Left ventricle myocardium inferior (tissue), 1 donor: ENCODE measurements around the gene KDM6B. TPM values are rescaled to one million over a fixed set of nuclear protein-coding genes. Genes with fewer than 3 reads are reported as not detected.

Experiments
- DNase-seq: peaks from one replicate; pipeline ENCODE4 v3.0.0-alpha.2; 2020
- H3K27ac ChIP-seq: fragments of 200-600 bp; replicated peaks from 2 replicates; pipeline ENCODE4 v1.8.0; 2021
- H3K27me3 ChIP-seq: fragments of 200-600 bp; 2 replicates; pipeline ENCODE4 v1.8.0; 2021; ENCODE audit warnings: low read depth
- H3K36me3 ChIP-seq: fragments of 200-600 bp; 2 replicates; pipeline ENCODE4 v1.8.0; 2021
- H3K4me1 ChIP-seq: fragments of 200-600 bp; 2 replicates; pipeline ENCODE4 v1.8.0; 2021
- H3K4me3 ChIP-seq: fragments of 200-600 bp; 2 replicates; pipeline ENCODE4 v1.8.0; 2021; ENCODE audit warnings: mild to moderate bottlenecking, moderate library complexity
- H3K9me3 ChIP-seq: fragments of 200-600 bp; replicated peaks from 2 replicates; pipeline ENCODE4 v1.8.0; 2021
- intact Hi-C: fragments of 100-400 bp; cut with micrococcal nuclease; formaldehyde crosslinking; loops from one replicate; pipeline ENCODE4 v1.11.0; 2022
- total RNA-seq: library from RNA; stranded (reverse); fragmentation: NEBNext Ultra II Directional; extraction: Animal tissue kit (Norgen Biotek cat#: 25700); gene quantifications from one replicate; pipeline ENCODE4 v1.2.1, GENCODE V29; 2021
- TF ChIP-seq, protein P1 (sequence below): fragments of 200-600 bp; IDR thresholded peaks from 2 replicates; pipeline ENCODE4 v1.8.0; 2021; ENCODE audit warnings: antibody characterized with exemption, mild to moderate bottlenecking, borderline replicate concordance
- donor health status: DM: no; HTN: yes; CAD: no; lungs with severe emphysema.

Gene KDM6B
- total RNA-seq, 1 donor from 2014 or later = 23.3 TPM

DNA sequence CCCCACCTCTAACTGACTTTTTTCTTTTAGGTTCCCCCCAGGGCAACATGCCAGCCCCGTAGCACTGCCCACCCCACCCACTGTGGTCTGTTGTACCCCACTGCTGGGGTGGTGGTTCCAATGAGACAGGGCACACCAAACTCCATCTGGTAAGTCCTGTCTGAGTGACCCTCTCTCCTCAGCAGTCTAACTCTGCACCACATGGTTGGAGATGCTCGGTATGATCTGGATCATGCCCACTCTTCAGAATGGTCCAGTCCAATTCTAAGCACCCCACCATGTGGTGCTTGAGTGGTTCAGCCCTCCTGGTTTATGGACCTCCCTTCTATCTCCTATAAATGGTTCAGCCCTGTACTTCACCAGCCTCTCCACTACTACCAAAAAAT, 5.9 kb downstream of the KDM6B start:
- Histone ChIP-seq H3K27ac (peak overlapping the region; percentile 45), H3K4me1 (peaks cover 92% of the 10 kb centered on the region)
- TF ChIP-seq, protein P1, sequence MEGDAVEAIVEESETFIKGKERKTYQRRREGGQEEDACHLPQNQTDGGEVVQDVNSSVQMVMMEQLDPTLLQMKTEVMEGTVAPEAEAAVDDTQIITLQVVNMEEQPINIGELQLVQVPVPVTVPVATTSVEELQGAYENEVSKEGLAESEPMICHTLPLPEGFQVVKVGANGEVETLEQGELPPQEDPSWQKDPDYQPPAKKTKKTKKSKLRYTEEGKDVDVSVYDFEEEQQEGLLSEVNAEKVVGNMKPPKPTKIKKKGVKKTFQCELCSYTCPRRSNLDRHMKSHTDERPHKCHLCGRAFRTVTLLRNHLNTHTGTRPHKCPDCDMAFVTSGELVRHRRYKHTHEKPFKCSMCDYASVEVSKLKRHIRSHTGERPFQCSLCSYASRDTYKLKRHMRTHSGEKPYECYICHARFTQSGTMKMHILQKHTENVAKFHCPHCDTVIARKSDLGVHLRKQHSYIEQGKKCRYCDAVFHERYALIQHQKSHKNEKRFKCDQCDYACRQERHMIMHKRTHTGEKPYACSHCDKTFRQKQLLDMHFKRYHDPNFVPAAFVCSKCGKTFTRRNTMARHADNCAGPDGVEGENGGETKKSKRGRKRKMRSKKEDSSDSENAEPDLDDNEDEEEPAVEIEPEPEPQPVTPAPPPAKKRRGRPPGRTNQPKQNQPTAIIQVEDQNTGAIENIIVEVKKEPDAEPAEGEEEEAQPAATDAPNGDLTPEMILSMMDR = no peak

GRCh38 chr17:7840441-7840840, 6.4 kb downstream of the KDM6B start:
- no peak for DNase-seq
- intact Hi-C loops = no loop called here
- Histone ChIP-seq H3K36me3 (peaks cover 1% of the 10 kb centered on the region), H3K4me1 (peaks cover 93% of the 10 kb centered on the region), H3K27me3 (no peaks in the 10 kb centered on the region), H3K27ac (peak overlapping the region; percentile 96), H3K4me3 (no peak overlapping the region), H3K9me3 (no peaks in the 10 kb centered on the region)
- TF ChIP-seq, protein P1 = no peak

More for the DNA sequence above, 5.9 kb downstream of the KDM6B start:
- no peaks in the 10 kb centered on the region for H3K27me3 ChIP-seq
- DNase-seq = no peak
- H3K4me3 ChIP-seq = no peak overlapping the region
- no peaks in the 10 kb centered on the region for H3K36me3 ChIP-seq
- intact Hi-C loops = no loop called here
- no peaks in the 10 kb centered on the region for H3K9me3 ChIP-seq

- Histone ChIP-seq H3K27ac (peak overlapping the region; percentile 96), H3K4me3 (peak overlapping the region; percentile 80), H3K36me3 (peaks cover 6% of the 10 kb centered on the region), H3K9me3 (no peaks in the 10 kb centered on the region), H3K27me3 (no peaks in the 10 kb centered on the region), H3K4me1 (peaks cover 94% of the 10 kb centered on the region)
- intact Hi-C loops = no loop called here
- TF ChIP-seq, protein P1 = no peak
- no peak for DNase-seq
Observed at GRCh38 chr17:7840875-7841274, 6.9 kb downstream of the KDM6B start.

- intact Hi-C loops = no loop called here
Observed at GRCh38 chr17:7841396-7841914, 7.4 kb downstream of the KDM6B start.

DNA sequence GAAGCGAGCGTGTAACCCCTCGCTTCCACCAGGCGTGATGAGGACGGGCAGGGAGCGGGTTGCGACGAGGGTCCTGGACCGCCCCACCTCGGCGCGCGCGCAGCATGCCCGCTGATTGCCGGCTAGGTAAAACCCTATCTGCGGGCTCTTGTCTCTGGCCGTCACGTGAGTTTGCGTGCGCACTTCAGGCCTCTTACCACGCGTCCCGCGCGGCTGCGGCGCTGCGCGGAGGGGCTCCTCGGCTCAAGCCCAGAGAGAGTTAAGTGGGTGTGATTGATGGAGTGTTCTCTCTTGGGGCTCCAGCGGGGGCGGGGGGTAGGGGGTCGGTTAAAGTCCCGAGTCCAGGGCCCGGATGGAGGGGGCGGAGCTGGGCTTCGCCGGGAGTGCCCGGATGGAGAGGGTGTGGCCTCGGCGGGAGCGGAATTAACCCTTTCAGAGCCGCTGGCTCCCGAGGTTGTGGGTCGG, 7.9 kb downstream of the KDM6B start:
- Histone ChIP-seq H3K36me3 (peaks cover 15% of the 10 kb centered on the region), H3K9me3 (no peaks in the 10 kb centered on the region), H3K27ac (peak overlapping the region; percentile 96), H3K4me3 (peak overlapping the region; percentile 80), H3K27me3 (no peaks in the 10 kb centered on the region), H3K4me1 (peaks cover 89% of the 10 kb centered on the region)
- intact Hi-C loops = no loop called here
- TF ChIP-seq, protein P1 = peak; percentile 25
- peak; percentile 91 for DNase-seq

More at GRCh38 chr17:7841396-7841914, 7.4 kb downstream of the KDM6B start:
- H3K27ac ChIP-seq = peak overlapping the region; percentile 96
- no peaks in the 10 kb centered on the region for H3K9me3 ChIP-seq
- TF ChIP-seq, protein P1 = peak; percentile 33
- peak overlapping the region; percentile 80 for H3K4me3 ChIP-seq
- H3K27me3 ChIP-seq = no peaks in the 10 kb centered on the region
- H3K36me3 ChIP-seq = peaks cover 11% of the 10 kb centered on the region
- peak; percentile 88 for DNase-seq
- peaks cover 94% of the 10 kb centered on the region for H3K4me1 ChIP-seq
